Activated CD4-positive, alpha-beta T cell treated with anti-CD3 and anti-CD28 coated beads for 4 hours (primary cell): ENCODE measurements around the gene CHI3L2.

ENCODE experiments used
- DNase-seq, 2 donors: peaks; one replicate each; pipeline ENCODE4 v3.0.0-alpha.2; 2020

Gene CHI3L2

GRCh38 chr1:111256988-111257658, 29.6 kb downstream of the CHI3L2 start:
- no peak for DNase-seq

- DNase-seq = no peak
Observed at GRCh38 chr1:111267801-111268508, 40.4 kb downstream of the CHI3L2 start.

- no peak for DNase-seq
Observed at GRCh38 chr1:111269825-111270406, 42.4 kb downstream of the CHI3L2 start.

- DNase-seq = no peak
Observed at GRCh38 chr1:111270771-111271463, 43.4 kb downstream of the CHI3L2 start.

GRCh38 chr1:111271464-111271801, 43.9 kb downstream of the CHI3L2 start:
- DNase-seq = no peak

- no peak for DNase-seq
Observed at GRCh38 chr1:111272081-111272480, 44.6 kb downstream of the CHI3L2 start.

- no peak for DNase-seq
Observed at GRCh38 chr1:111274653-111275052, 47.1 kb downstream of the CHI3L2 start.

GRCh38 chr1:111275079-111275478, 47.6 kb downstream of the CHI3L2 start:
- peak in 1 of 2 donors; percentile 10 for DNase-seq

GRCh38 chr1:111275780-111276433, 48.4 kb downstream of the CHI3L2 start:
- DNase-seq = no peak

GRCh38 chr1:111279144-111279543, 51.6 kb downstream of the CHI3L2 start:
- no peak for DNase-seq

- DNase-seq = no peak
Observed at GRCh38 chr1:111280267-111280666, 52.8 kb downstream of the CHI3L2 start.

- no peak for DNase-seq
Observed at GRCh38 chr1:111281411-111281810, 53.9 kb downstream of the CHI3L2 start.

GRCh38 chr1:111283838-111284237, 56.3 kb downstream of the CHI3L2 start:
- DNase-seq = no peak

- DNase-seq = no peak
Observed at GRCh38 chr1:111285879-111286278, 58.4 kb downstream of the CHI3L2 start.

- no peak for DNase-seq
Observed at GRCh38 chr1:111286912-111287311, 59.4 kb downstream of the CHI3L2 start.

- no peak for DNase-seq
Observed at GRCh38 chr1:111289371-111289770, 61.9 kb downstream of the CHI3L2 start.

GRCh38 chr1:111290104-111290503, 62.6 kb downstream of the CHI3L2 start:
- DNase-seq = no peak

GRCh38 chr1:111290630-111291029, 63.1 kb downstream of the CHI3L2 start, which contains the start of gene CHIA:
Gene CHIA, plus strand, starts transcription at chr1:111290851. Its CDS starts 19,617 bp downstream, at chr1:111310468.
- no peak for DNase-seq
